H9 (cell line): Measurements from ENCODE around the gene UHRF1. TPM values are rescaled to one million over a fixed set of nuclear protein-coding genes. Genes with fewer than 3 reads are reported as not detected.
A peak's percentile ranks its signal among the peaks of the same experiment; 100 is the strongest.

ENCODE experiments used
- DNase-seq: peaks from one replicate; pipeline ENCODE4 v3.0.0-alpha.2; 2017
- H2AFZ ChIP-seq: one replicate; pipeline ENCODE4 v1.6.1; 2013; ENCODE audit warnings: mild to moderate bottlenecking, low read length, control low read depth, moderate library complexity
- H2AK5ac ChIP-seq: 2 replicates; pipeline ENCODE4 v1.6.1; 2013; ENCODE audit warnings: low read length, control low read depth, mixed read lengths; ENCODE audit not compliant: insufficient read length
- H2BK120ac ChIP-seq: one replicate; pipeline ENCODE4 v1.6.1; 2013; ENCODE audit warnings: low read depth, mild to moderate bottlenecking, low read length, control low read depth, inconsistent platforms; ENCODE audit not compliant: poor library complexity, severe bottlenecking
- H2BK12ac ChIP-seq: 2 replicates; pipeline ENCODE4 v1.6.1; 2013; ENCODE audit warnings: low read length, control low read depth, mixed read lengths, low read depth; ENCODE audit not compliant: insufficient read length
- H2BK15ac ChIP-seq: 2 replicates; pipeline ENCODE4 v1.6.1; 2013; ENCODE audit warnings: low read depth, low read length, control low read depth
- H2BK20ac ChIP-seq: one replicate; pipeline ENCODE4 v1.6.1; 2013; ENCODE audit warnings: low read depth, mild to moderate bottlenecking, low read length, control low read depth, inconsistent platforms; ENCODE audit not compliant: poor library complexity, severe bottlenecking
- H2BK5ac ChIP-seq: 2 replicates; pipeline ENCODE4 v1.6.1; 2013; ENCODE audit warnings: low read length, control low read depth, mixed read lengths; ENCODE audit not compliant: insufficient read length
- H3K14ac ChIP-seq: 2 replicates; pipeline ENCODE4 v1.6.1; 2013; ENCODE audit warnings: low read length, control low read depth; ENCODE audit not compliant: insufficient read depth
- H3K18ac ChIP-seq: 2 replicates; pipeline ENCODE4 v1.6.1; 2013; ENCODE audit warnings: low read depth, mild to moderate bottlenecking, mixed read lengths, low read length, control low read depth; ENCODE audit not compliant: insufficient read length
- H3K23ac ChIP-seq: 2 replicates; pipeline ENCODE4 v1.6.1; 2013; ENCODE audit warnings: low read length, control low read depth, mixed read lengths, low read depth; ENCODE audit not compliant: insufficient read length
- H3K23me2 ChIP-seq: 2 replicates; pipeline ENCODE4 v1.6.1; 2013; ENCODE audit warnings: low read depth, mild to moderate bottlenecking, mixed read lengths, low read length, control low read depth; ENCODE audit not compliant: insufficient read length, poor library complexity, severe bottlenecking
- H3K27ac ChIP-seq: 2 replicates; pipeline ENCODE4 v1.5.1; 2013; ENCODE audit warnings: low read length, control low read depth, mixed read lengths, low read depth; ENCODE audit not compliant: insufficient read length
- H3K27me3 ChIP-seq: 2 replicates; pipeline ENCODE4 v1.6.1; 2013; ENCODE audit warnings: low read length, control low read depth, inconsistent platforms; ENCODE audit not compliant: insufficient read depth
- H3K4ac ChIP-seq: 2 replicates; pipeline ENCODE4 v1.6.1; 2013; ENCODE audit warnings: low read depth, mild to moderate bottlenecking, control low read depth, inconsistent platforms, low read length, moderate library complexity
- H3K4me1 ChIP-seq: 2 replicates; pipeline ENCODE4 v1.6.1; 2013; ENCODE audit warnings: low read length, control low read depth, inconsistent platforms; ENCODE audit not compliant: insufficient read depth
- H3K4me2 ChIP-seq: 2 replicates; pipeline ENCODE4 v1.6.1; 2013; ENCODE audit warnings: low read length, control low read depth, mixed read lengths; ENCODE audit not compliant: insufficient read length, insufficient read depth
- H3K56ac ChIP-seq: 2 replicates; pipeline ENCODE4 v1.6.1; 2013; ENCODE audit warnings: low read depth, mild to moderate bottlenecking, mixed read lengths, low read length, control low read depth; ENCODE audit not compliant: insufficient read length
- H3K79me1 ChIP-seq: 2 replicates; pipeline ENCODE4 v1.6.1; 2013; ENCODE audit warnings: low read depth, mild to moderate bottlenecking, moderate library complexity, low read length, control low read depth, inconsistent platforms; ENCODE audit not compliant: insufficient read depth, poor library complexity, severe bottlenecking
- H3K79me2 ChIP-seq: 2 replicates; pipeline ENCODE4 v1.6.1; 2013; ENCODE audit warnings: low read length, control low read depth, inconsistent platforms; ENCODE audit not compliant: insufficient read depth
- H3K9ac ChIP-seq: 2 replicates; pipeline ENCODE4 v1.6.1; 2013; ENCODE audit warnings: low read length, control low read depth, mixed read lengths; ENCODE audit not compliant: insufficient read length; ENCODE audit errors: extremely low read depth
- H3K9me3 ChIP-seq: one replicate; pipeline ENCODE4 v1.6.1; 2013; ENCODE audit warnings: low read depth, low read length, inconsistent platforms; ENCODE audit not compliant: control insufficient read depth
- H3T11ph ChIP-seq: one replicate; pipeline ENCODE4 v1.6.1; 2013; ENCODE audit warnings: mild to moderate bottlenecking, low read length, control low read depth, inconsistent platforms
- H4K20me1 ChIP-seq: one replicate; pipeline ENCODE4 v1.6.1; 2013; ENCODE audit not compliant: control insufficient read depth, insufficient read length, insufficient read depth
- H4K5ac ChIP-seq: 2 replicates; pipeline ENCODE4 v1.6.1; 2013; ENCODE audit warnings: low read depth, mild to moderate bottlenecking, mixed read lengths, low read length, control low read depth; ENCODE audit not compliant: insufficient read length
- H4K8ac ChIP-seq: replicated peaks from 2 replicates; pipeline ENCODE4 v1.6.1; 2013; ENCODE audit warnings: low read length, control low read depth, mixed read lengths, low read depth; ENCODE audit not compliant: insufficient read length
- H4K91ac ChIP-seq: 2 replicates; pipeline ENCODE4 v1.6.1; 2013; ENCODE audit warnings: low read depth, mild to moderate bottlenecking, moderate library complexity, mixed read lengths, low read length, control low read depth; ENCODE audit not compliant: insufficient read length
- H3K27ac Mint-ChIP-seq, 3 experiments: 2 replicates in 2 of 3; 3 replicates in 1 of 3; pipeline ENCODE4 v1.8.0; 2020 to 2021; ENCODE audit warnings: mixed read lengths in 3 of 3, mild to moderate bottlenecking in 1 of 3, moderate library complexity in 1 of 3
- H3K27me3 Mint-ChIP-seq: 2 replicates; pipeline ENCODE4 v1.8.0; 2021; ENCODE audit warnings: low read depth, mild to moderate bottlenecking, moderate library complexity, mixed read lengths
- H3K36me3 Mint-ChIP-seq, 3 experiments: 2 replicates in 2 of 3; 3 replicates in 1 of 3; pipeline ENCODE4 v1.8.0; 2020 to 2021; ENCODE audit warnings: low read depth in 3 of 3, mixed read lengths in 3 of 3; ENCODE audit not compliant: insufficient read depth in 1 of 3
- H3K4me1 Mint-ChIP-seq, 2 experiments: 2 replicates each; pipeline ENCODE4 v1.8.0; 2020; ENCODE audit warnings: mixed read lengths in 2 of 2
- H3K4me3 Mint-ChIP-seq, 2 experiments: 2 replicates in 1 of 2; 3 replicates in 1 of 2; pipeline ENCODE4 v1.8.0; 2020 to 2021; ENCODE audit warnings: mild to moderate bottlenecking in 2 of 2, mixed read lengths in 2 of 2, moderate library complexity in 1 of 2
- H3K9me3 Mint-ChIP-seq, 2 experiments: 2 replicates in 1 of 2; 3 replicates in 1 of 2; pipeline ENCODE4 v1.8.0; 2020; ENCODE audit warnings: mild to moderate bottlenecking in 2 of 2, mixed read lengths in 2 of 2, moderate library complexity in 1 of 2
- CTCF ChIP-seq: fragments of 200-600 bp; sonication (generic); conservative IDR thresholded peaks from 3 replicates; pipeline ENCODE4 v1.8.0; 2021; ENCODE audit warnings: antibody characterized with exemption, mild to moderate bottlenecking
- WGBS: extraction: QIAGEN DNeasy Blood & Tissue Kit; methylation state at CpG from one replicate; pipeline ENCODE4 v1.1.7; 2013; ENCODE audit warnings: missing lambda C conversion rate, low lambda C conversion rate, mixed read lengths; ENCODE audit not compliant: insufficient read length; ENCODE audit errors: extremely low coverage; 5-methylcytosine and 5-hydroxymethylcytosine counted together
- total RNA-seq: library from RNA; stranded (reverse); gene quantifications from 2 replicates; pipeline ENCODE4 v1.2.1, GENCODE V29; 2021

The UHRF1 gene
- total RNA-seq, 1 experiment from 2014 or later, result 106 TPM

GRCh38 chr19:4996701-4997100 lies 87.4 kb downstream of the UHRF1 start:
- Histone ChIP-seq H3K56ac (no peak overlapping the region), H2BK5ac (no peak overlapping the region), H2AFZ (no peak overlapping the region), H3K23ac (no peak overlapping the region), H2AK5ac (no peak overlapping the region), H2BK120ac (no peak overlapping the region), H3K79me1 (no peaks in the 10 kb centered on the region), H3K27ac (no peak overlapping the region), H4K91ac (no peak overlapping the region), H4K20me1 (no peaks in the 10 kb centered on the region), H2BK12ac (no peak overlapping the region), H3K9ac (no peak overlapping the region), H4K5ac (no peak overlapping the region), H3K4me1 (no peaks in the 10 kb centered on the region), H3K14ac (no peak overlapping the region), H3K23me2 (no peaks in the 10 kb centered on the region), H3K4ac (no peak overlapping the region), H3K4me2 (no peak overlapping the region), H2BK15ac (no peak overlapping the region), H4K8ac (no peak overlapping the region), H3K79me2 (0 out of 2 replicates have a peak, but pooled peaks cover 3% of the 10 kb centered on the region), H3K27me3 (no peaks in the 10 kb centered on the region), H3T11ph (no peak overlapping the region), H3K9me3 (no peaks in the 10 kb centered on the region), H3K18ac (no peak overlapping the region), H2BK20ac (no peak overlapping the region)
- Mint-ChIP-seq H3K4me3 (no peak overlapping the region), H3K9me3 (no peaks in the 10 kb centered on the region; a peak in 1 of 5 replicates), H3K4me1 (peaks cover 6 to 9% of the 10 kb centered on the region in 2 experiments; a peak in 2 of 4 replicates), H3K27me3 (no peaks in the 10 kb centered on the region), H3K27ac (peak overlapping the region in 2 of 3 experiments; percentile 23 to 68; a peak in 2 of 7 replicates), H3K36me3 (peaks cover 0 to 9% (median 7%) of the 10 kb centered on the region in 3 experiments; a peak in 4 of 7 replicates)
- DNase-seq, result no peak
- WGBS, result no CpG with 5 or more reads among the region's 5 CpGs
- TF ChIP-seq CTCF, result no peak
